HEK293 (cell line): ENCODE measurements around the gene DRC7.

Experiments
- CTCF ChIP-seq: fragments of 450-650 bp; formaldehyde crosslinking; IDR thresholded peaks from 2 replicates; pipeline ENCODE4 v1.5.1; 2016; ENCODE audit warnings: missing biosample characterization, missing genetic modification characterization
- FEZF1 ChIP-seq: fragments of 450-650 bp; formaldehyde crosslinking; IDR thresholded peaks from 2 replicates; pipeline ENCODE4 v1.5.1; 2016; ENCODE audit warnings: missing biosample characterization, missing genetic modification characterization
- PRDM1 ChIP-seq: fragments of 450-650 bp; formaldehyde crosslinking; IDR thresholded peaks from 2 replicates; pipeline ENCODE4; 2016; ENCODE audit warnings: missing biosample characterization, missing genetic modification characterization
- SP2 ChIP-seq: fragments of 450-650 bp; formaldehyde crosslinking; IDR thresholded peaks from 2 replicates; pipeline ENCODE4 v1.5.1; 2016; ENCODE audit warnings: missing biosample characterization, missing genetic modification characterization
- YY1 ChIP-seq: fragments of 450-650 bp; formaldehyde crosslinking; IDR thresholded peaks from 2 replicates; pipeline ENCODE4 v1.5.1; 2018; ENCODE audit warnings: missing biosample characterization, missing genetic modification characterization
- ZBTB8A ChIP-seq: fragments of 450-650 bp; formaldehyde crosslinking; IDR thresholded peaks from 2 replicates; pipeline ENCODE4 v1.5.1; 2016; ENCODE audit warnings: missing biosample characterization, missing genetic modification characterization
- ZNF211 ChIP-seq: fragments of 450-650 bp; formaldehyde crosslinking; IDR thresholded peaks from 2 replicates; pipeline ENCODE4 v1.5.1; 2016; ENCODE audit warnings: low read depth, missing biosample characterization, missing genetic modification characterization
- ZNF292 ChIP-seq: fragments of 450-650 bp; formaldehyde crosslinking; IDR thresholded peaks from 2 replicates; pipeline ENCODE4 v1.5.1; 2016; ENCODE audit warnings: low read depth, missing biosample characterization, missing genetic modification characterization, borderline replicate concordance
- ZNF624 ChIP-seq: fragments of 450-650 bp; formaldehyde crosslinking; IDR thresholded peaks from 2 replicates; pipeline ENCODE4 v1.5.1; 2017; ENCODE audit warnings: missing biosample characterization, missing genetic modification characterization
- TF ChIP-seq, protein P1 (sequence below): fragments of 450-650 bp; formaldehyde crosslinking; IDR thresholded peaks from 2 replicates; pipeline ENCODE4 v1.5.1; 2016; ENCODE audit warnings: missing biosample characterization, missing genetic modification characterization, borderline replicate concordance
- TF ChIP-seq, protein P2 (sequence below): fragments of 450-650 bp; formaldehyde crosslinking; IDR thresholded peaks from 2 replicates; pipeline ENCODE4 v1.5.1; 2016; ENCODE audit warnings: missing biosample characterization, missing genetic modification characterization, borderline replicate concordance
- TF ChIP-seq, protein P3 (sequence below): fragments of 450-650 bp; formaldehyde crosslinking; IDR thresholded peaks from 2 replicates; pipeline ENCODE4 v1.5.1; 2016; ENCODE audit warnings: missing biosample characterization, missing genetic modification characterization
- TF ChIP-seq, protein P4 (sequence below): fragments of 450-650 bp; formaldehyde crosslinking; IDR thresholded peaks from 2 replicates; pipeline ENCODE4 v1.5.1; 2016; ENCODE audit warnings: missing biosample characterization, missing genetic modification characterization

DNA sequence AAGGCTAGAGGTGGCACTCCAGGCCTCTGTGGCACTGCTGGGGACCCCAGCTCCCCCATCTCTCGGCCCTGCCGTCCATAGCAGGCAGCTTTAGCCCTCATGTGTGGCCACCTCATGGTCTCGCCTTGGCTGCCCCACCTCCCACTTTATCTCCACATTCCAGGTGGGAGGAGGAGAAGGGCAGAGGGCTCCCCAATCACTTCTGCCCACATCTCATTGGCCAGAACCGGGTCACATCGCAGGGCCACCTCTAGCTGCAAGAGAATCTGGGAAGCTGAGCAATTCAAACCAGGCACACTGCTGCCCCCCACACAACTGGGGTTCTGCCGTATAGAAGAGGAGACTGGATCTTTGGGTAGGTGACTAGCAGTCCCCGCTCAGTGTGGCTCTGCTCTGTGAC is 1.6 kb downstream of the DRC7 start:
- TF ChIP-seq ZNF211 (tag by site-specific recombination): no peak
- no peak for TF ChIP-seq FEZF1 (tag by site-specific recombination)
- TF ChIP-seq, protein P1, sequence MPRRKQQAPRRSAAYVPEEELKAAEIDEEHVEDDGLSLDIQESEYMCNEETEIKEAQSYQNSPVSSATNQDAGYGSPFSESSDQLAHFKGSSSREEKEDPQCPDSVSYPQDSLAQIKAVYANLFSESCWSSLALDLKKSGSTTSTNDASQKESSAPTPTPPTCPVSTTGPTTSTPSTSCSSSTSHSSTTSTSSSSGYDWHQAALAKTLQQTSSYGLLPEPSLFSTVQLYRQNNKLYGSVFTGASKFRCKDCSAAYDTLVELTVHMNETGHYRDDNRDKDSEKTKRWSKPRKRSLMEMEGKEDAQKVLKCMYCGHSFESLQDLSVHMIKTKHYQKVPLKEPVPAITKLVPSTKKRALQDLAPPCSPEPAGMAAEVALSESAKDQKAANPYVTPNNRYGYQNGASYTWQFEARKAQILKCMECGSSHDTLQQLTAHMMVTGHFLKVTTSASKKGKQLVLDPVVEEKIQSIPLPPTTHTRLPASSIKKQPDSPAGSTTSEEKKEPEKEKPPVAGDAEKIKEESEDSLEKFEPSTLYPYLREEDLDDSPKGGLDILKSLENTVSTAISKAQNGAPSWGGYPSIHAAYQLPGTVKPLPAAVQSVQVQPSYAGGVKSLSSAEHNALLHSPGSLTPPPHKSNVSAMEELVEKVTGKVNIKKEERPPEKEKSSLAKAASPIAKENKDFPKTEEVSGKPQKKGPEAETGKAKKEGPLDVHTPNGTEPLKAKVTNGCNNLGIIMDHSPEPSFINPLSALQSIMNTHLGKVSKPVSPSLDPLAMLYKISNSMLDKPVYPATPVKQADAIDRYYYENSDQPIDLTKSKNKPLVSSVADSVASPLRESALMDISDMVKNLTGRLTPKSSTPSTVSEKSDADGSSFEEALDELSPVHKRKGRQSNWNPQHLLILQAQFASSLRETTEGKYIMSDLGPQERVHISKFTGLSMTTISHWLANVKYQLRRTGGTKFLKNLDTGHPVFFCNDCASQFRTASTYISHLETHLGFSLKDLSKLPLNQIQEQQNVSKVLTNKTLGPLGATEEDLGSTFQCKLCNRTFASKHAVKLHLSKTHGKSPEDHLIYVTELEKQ: no peak
- TF ChIP-seq ZBTB8A (tag by site-specific recombination): no peak
- TF ChIP-seq PRDM1 (tag by site-specific recombination): no peak
- TF ChIP-seq CTCF (tag by site-specific recombination): no peak
- no peak for TF ChIP-seq SP2 (tag by site-specific recombination)
- TF ChIP-seq ZNF292 (tag by site-specific recombination): no peak
- TF ChIP-seq, protein P2, sequence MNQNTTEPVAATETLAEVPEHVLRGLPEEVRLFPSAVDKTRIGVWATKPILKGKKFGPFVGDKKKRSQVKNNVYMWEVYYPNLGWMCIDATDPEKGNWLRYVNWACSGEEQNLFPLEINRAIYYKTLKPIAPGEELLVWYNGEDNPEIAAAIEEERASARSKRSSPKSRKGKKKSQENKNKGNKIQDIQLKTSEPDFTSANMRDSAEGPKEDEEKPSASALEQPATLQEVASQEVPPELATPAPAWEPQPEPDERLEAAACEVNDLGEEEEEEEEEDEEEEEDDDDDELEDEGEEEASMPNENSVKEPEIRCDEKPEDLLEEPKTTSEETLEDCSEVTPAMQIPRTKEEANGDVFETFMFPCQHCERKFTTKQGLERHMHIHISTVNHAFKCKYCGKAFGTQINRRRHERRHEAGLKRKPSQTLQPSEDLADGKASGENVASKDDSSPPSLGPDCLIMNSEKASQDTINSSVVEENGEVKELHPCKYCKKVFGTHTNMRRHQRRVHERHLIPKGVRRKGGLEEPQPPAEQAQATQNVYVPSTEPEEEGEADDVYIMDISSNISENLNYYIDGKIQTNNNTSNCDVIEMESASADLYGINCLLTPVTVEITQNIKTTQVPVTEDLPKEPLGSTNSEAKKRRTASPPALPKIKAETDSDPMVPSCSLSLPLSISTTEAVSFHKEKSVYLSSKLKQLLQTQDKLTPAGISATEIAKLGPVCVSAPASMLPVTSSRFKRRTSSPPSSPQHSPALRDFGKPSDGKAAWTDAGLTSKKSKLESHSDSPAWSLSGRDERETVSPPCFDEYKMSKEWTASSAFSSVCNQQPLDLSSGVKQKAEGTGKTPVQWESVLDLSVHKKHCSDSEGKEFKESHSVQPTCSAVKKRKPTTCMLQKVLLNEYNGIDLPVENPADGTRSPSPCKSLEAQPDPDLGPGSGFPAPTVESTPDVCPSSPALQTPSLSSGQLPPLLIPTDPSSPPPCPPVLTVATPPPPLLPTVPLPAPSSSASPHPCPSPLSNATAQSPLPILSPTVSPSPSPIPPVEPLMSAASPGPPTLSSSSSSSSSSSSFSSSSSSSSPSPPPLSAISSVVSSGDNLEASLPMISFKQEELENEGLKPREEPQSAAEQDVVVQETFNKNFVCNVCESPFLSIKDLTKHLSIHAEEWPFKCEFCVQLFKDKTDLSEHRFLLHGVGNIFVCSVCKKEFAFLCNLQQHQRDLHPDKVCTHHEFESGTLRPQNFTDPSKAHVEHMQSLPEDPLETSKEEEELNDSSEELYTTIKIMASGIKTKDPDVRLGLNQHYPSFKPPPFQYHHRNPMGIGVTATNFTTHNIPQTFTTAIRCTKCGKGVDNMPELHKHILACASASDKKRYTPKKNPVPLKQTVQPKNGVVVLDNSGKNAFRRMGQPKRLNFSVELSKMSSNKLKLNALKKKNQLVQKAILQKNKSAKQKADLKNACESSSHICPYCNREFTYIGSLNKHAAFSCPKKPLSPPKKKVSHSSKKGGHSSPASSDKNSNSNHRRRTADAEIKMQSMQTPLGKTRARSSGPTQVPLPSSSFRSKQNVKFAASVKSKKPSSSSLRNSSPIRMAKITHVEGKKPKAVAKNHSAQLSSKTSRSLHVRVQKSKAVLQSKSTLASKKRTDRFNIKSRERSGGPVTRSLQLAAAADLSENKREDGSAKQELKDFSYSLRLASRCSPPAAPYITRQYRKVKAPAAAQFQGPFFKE: no peak
- TF ChIP-seq YY1 (tag by site-specific recombination): no peak
- TF ChIP-seq, protein P3, sequence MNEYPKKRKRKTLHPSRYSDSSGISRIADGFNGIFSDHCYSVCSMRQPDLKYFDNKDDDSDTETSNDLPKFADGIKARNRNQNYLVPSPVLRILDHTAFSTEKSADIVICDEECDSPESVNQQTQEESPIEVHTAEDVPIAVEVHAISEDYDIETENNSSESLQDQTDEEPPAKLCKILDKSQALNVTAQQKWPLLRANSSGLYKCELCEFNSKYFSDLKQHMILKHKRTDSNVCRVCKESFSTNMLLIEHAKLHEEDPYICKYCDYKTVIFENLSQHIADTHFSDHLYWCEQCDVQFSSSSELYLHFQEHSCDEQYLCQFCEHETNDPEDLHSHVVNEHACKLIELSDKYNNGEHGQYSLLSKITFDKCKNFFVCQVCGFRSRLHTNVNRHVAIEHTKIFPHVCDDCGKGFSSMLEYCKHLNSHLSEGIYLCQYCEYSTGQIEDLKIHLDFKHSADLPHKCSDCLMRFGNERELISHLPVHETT (tag by site-specific recombination): no peak
- no peak for TF ChIP-seq ZNF624 (tag by site-specific recombination)
- TF ChIP-seq, protein P4, sequence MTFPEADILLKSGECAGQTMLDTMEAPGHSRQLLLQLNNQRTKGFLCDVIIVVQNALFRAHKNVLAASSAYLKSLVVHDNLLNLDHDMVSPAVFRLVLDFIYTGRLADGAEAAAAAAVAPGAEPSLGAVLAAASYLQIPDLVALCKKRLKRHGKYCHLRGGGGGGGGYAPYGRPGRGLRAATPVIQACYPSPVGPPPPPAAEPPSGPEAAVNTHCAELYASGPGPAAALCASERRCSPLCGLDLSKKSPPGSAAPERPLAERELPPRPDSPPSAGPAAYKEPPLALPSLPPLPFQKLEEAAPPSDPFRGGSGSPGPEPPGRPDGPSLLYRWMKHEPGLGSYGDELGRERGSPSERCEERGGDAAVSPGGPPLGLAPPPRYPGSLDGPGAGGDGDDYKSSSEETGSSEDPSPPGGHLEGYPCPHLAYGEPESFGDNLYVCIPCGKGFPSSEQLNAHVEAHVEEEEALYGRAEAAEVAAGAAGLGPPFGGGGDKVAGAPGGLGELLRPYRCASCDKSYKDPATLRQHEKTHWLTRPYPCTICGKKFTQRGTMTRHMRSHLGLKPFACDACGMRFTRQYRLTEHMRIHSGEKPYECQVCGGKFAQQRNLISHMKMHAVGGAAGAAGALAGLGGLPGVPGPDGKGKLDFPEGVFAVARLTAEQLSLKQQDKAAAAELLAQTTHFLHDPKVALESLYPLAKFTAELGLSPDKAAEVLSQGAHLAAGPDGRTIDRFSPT: no peak
